SK-N-SH (cell line): ENCODE data around the gene ZNF132.

Source experiments
- EP300 ChIP-seq, 2 experiments: IDR thresholded peaks; 2 replicates each; pipeline versions ENCODE4 v1.4.0 to v1.6.1; 2012; ENCODE audit warnings: borderline replicate concordance in 1 of 2, low read depth in 1 of 2, low read length in 1 of 2
- FOXJ3 ChIP-seq: sonication (generic); formaldehyde crosslinking; IDR thresholded peaks from 2 replicates; pipeline ENCODE4 v1.5.1; 2020; ENCODE audit warnings: mild to moderate bottlenecking, missing genetic modification reagents
- FOXM1 ChIP-seq: IDR thresholded peaks from 2 replicates; pipeline ENCODE4 v1.4.0; 2012; ENCODE audit warnings: low read depth, mild to moderate bottlenecking
- MEF2A ChIP-seq: IDR thresholded peaks from 2 replicates; pipeline ENCODE4 v1.4.0; 2012; ENCODE audit warnings: low read depth, borderline replicate concordance
- NRF1 ChIP-seq: IDR thresholded peaks from 2 replicates; pipeline ENCODE4 v1.6.1; 2012; ENCODE audit warnings: low read depth, mild to moderate bottlenecking, low read length
- POLR2AphosphoS5 ChIP-seq: IDR thresholded peaks from 2 replicates; pipeline ENCODE4 v1.6.1; 2012; ENCODE audit warnings: low read depth, low read length
- RAD21 ChIP-seq: IDR thresholded peaks from 2 replicates; pipeline ENCODE4 v1.6.1; 2012; ENCODE audit warnings: mild to moderate bottlenecking, low read length
- RCOR1 ChIP-seq: fragments of 150-350 bp; IDR thresholded peaks from 2 replicates; pipeline ENCODE4 v1.6.1; 2017; ENCODE audit warnings: antibody characterized with exemption, low read length
- TEAD4 ChIP-seq: IDR thresholded peaks from 2 replicates; pipeline ENCODE4 v1.4.0; 2012; ENCODE audit warnings: mild to moderate bottlenecking, borderline replicate concordance; ENCODE audit not compliant: insufficient read depth
- USF2 ChIP-seq: fragments of 150-350 bp; IDR thresholded peaks from 2 replicates; pipeline ENCODE4 v1.6.1; 2017; ENCODE audit warnings: antibody characterized with exemption, low read length, low read depth, borderline replicate concordance
- YY1 ChIP-seq: IDR thresholded peaks from 2 replicates; pipeline ENCODE4 v1.4.0; 2012; ENCODE audit warnings: low read depth, mild to moderate bottlenecking
- TF ChIP-seq, protein P1 (sequence below): fragments of 200-600 bp; sonication (generic); IDR thresholded peaks from 2 replicates; pipeline ENCODE4 v1.6.1; 2017; ENCODE audit warnings: antibody characterized with exemption, mild to moderate bottlenecking, moderate library complexity

DNA sequence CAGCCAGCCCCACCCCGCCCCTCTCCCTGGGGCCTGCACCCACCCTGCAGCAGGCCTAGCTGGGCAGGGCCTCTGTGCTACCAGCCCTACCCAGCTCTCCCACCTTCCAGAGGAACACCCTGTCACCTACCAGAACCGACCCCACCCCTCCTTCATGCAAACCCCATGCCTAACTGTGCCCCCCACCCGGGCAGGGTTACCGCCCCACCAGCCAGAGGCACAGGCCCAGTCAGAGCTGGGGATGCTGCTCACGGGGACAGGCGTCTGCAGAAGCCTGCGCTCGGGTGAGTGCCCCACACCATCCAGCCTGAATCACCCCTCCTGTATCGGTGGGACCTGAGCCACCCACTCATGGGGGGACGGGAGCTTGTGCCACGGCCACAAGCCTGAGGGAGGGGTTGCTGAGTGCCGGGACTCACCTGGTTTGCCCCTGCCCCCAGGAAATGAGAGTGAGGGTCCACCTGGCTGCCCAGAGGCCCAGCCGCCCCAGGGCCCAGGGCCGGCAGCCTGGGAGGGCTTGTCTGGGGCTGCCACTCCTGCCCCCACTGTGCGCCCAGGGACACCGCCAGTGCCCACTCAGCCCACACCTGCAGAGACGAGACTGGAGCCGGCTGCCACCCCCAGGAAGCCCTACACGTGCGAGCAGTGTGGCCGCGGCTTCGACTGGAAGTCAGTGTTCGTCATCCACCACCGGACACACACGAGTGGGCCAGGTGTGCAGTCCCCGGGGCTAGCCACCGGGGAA lies 40.0 kb upstream of the ZNF132 start:
- no peak for TF ChIP-seq RCOR1
- TF ChIP-seq, protein P1, sequence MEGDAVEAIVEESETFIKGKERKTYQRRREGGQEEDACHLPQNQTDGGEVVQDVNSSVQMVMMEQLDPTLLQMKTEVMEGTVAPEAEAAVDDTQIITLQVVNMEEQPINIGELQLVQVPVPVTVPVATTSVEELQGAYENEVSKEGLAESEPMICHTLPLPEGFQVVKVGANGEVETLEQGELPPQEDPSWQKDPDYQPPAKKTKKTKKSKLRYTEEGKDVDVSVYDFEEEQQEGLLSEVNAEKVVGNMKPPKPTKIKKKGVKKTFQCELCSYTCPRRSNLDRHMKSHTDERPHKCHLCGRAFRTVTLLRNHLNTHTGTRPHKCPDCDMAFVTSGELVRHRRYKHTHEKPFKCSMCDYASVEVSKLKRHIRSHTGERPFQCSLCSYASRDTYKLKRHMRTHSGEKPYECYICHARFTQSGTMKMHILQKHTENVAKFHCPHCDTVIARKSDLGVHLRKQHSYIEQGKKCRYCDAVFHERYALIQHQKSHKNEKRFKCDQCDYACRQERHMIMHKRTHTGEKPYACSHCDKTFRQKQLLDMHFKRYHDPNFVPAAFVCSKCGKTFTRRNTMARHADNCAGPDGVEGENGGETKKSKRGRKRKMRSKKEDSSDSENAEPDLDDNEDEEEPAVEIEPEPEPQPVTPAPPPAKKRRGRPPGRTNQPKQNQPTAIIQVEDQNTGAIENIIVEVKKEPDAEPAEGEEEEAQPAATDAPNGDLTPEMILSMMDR, result no peak
- TF ChIP-seq EP300 (IDR thresholded peaks at IDR 0.05; ENCODE audit: borderline replicate concordance in 1 of 2, low read depth in 1 of 2, low read length in 1 of 2), result no peak
- TF ChIP-seq RAD21, result no peak
- no peak for TF ChIP-seq YY1
- TF ChIP-seq FOXJ3 (CRISPR knock-in tag), result no peak
- no peak for TF ChIP-seq TEAD4
- no peak for TF ChIP-seq USF2
- TF ChIP-seq FOXM1, result no peak
- no peak for TF ChIP-seq MEF2A
- no peak for TF ChIP-seq NRF1
- no peak for TF ChIP-seq POLR2AphosphoS5
